ENCODE results near the gene DNAJC27.

DNA sequence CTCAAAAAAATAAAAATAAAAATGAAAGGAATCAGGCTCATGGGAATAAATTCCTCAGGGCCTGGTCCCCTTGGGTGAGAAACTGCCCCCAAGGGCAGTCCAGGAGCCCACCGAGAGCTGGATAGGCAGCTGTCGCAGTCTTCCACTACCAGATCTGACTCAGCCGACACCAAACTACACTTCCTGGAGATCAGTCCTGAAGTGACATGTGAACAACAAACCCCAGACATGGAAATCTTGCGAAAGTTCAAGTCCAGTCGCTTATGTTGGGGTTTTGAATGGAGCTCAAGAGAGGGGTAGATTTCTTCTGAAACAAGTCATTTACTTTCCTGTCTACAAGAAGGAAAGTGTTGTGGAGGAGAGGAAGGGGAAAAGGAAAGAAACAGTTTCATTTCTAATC lies 64.6 kb downstream of the DNAJC27 start:
- TF ChIP-seq, protein P1, sequence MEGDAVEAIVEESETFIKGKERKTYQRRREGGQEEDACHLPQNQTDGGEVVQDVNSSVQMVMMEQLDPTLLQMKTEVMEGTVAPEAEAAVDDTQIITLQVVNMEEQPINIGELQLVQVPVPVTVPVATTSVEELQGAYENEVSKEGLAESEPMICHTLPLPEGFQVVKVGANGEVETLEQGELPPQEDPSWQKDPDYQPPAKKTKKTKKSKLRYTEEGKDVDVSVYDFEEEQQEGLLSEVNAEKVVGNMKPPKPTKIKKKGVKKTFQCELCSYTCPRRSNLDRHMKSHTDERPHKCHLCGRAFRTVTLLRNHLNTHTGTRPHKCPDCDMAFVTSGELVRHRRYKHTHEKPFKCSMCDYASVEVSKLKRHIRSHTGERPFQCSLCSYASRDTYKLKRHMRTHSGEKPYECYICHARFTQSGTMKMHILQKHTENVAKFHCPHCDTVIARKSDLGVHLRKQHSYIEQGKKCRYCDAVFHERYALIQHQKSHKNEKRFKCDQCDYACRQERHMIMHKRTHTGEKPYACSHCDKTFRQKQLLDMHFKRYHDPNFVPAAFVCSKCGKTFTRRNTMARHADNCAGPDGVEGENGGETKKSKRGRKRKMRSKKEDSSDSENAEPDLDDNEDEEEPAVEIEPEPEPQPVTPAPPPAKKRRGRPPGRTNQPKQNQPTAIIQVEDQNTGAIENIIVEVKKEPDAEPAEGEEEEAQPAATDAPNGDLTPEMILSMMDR (IDR thresholded peaks at IDR 0.05; ENCODE audit: low read depth, low read length): no peak
- TF ChIP-seq EZH2phosphoT487 (IDR thresholded peaks at IDR 0.05; ENCODE audit: low read depth): no peak
